Testis (tissue), 2 donors: Measurements from ENCODE around the gene PMEL.

Experiments
- POLR2A ChIP-seq: fragments of 450-650 bp; IDR thresholded peaks from one replicate; pipeline ENCODE4 v1.6.1; 2017; ENCODE audit warnings: antibody characterized with exemption, mild to moderate bottlenecking, moderate library complexity
- TF ChIP-seq, protein P1 (sequence below), 3 experiments: fragments of 450-650 bp in 2 of 3; fragments of 200-600 bp in 1 of 3; sonication (generic) in 1 of 3; IDR thresholded peaks; one replicate each; pipeline ENCODE4 v1.5.1; 2016 to 2019; ENCODE audit warnings: antibody characterized with exemption in 3 of 3, mild to moderate bottlenecking in 2 of 3, moderate library complexity in 1 of 3

DNA sequence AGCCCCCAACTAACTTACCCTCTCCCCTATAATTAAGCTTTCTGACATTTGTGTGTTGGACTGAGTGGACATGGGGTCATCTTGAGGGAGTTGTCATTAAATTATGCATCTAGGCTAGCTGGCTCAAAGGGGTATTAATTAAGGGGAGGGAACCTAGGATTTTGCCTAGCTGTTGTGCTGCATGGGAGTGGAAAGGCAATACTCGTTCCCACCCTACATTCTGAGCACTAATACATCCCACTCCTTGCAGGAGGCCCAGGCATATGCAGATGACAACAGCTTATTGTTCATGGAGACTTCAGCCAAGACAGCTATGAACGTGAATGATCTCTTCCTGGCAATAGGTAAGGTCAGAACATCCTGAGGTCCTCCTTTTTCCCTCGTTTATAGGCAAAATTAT, 25.3 kb upstream of the PMEL start:
- no peak for TF ChIP-seq POLR2A
- TF ChIP-seq, protein P1, sequence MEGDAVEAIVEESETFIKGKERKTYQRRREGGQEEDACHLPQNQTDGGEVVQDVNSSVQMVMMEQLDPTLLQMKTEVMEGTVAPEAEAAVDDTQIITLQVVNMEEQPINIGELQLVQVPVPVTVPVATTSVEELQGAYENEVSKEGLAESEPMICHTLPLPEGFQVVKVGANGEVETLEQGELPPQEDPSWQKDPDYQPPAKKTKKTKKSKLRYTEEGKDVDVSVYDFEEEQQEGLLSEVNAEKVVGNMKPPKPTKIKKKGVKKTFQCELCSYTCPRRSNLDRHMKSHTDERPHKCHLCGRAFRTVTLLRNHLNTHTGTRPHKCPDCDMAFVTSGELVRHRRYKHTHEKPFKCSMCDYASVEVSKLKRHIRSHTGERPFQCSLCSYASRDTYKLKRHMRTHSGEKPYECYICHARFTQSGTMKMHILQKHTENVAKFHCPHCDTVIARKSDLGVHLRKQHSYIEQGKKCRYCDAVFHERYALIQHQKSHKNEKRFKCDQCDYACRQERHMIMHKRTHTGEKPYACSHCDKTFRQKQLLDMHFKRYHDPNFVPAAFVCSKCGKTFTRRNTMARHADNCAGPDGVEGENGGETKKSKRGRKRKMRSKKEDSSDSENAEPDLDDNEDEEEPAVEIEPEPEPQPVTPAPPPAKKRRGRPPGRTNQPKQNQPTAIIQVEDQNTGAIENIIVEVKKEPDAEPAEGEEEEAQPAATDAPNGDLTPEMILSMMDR (IDR thresholded peaks at IDR 0.05), result no peak
